Regular cardiac myocyte (primary cell): ENCODE results near the gene RPS13. TPM values are rescaled to one million over a fixed set of nuclear protein-coding genes. Genes with fewer than 3 reads are reported as not detected.

Source experiments
- total RNA-seq: library from RNA; depleted of rRNA; stranded (reverse); fragments of >200 nt; gene quantifications from 2 replicates; pipeline ENCODE4 v1.2.3, GENCODE V29; 2014

Gene RPS13
- total RNA-seq, result 1,066 and 1,095 TPM in 2 replicates

GRCh38 chr11:17077520-17078401 is at the start of gene RPS13:
Gene RPS13, minus strand, starts transcription at chr11:17077667. Its CDS starts 26 bp downstream, at chr11:17077641.

Other genes starting within 250 kb of the RPS13 start
- 0.28 and 0.58 TPM in 2 replicates for gene PLEKHA7, start 63.3 kb downstream of the RPS13 start, total RNA-seq
- 78.0 and 78.6 TPM in 2 replicates for gene PIK3C2A, start 130.3 kb upstream of the RPS13 start, total RNA-seq
- gene NUCB2, start 199.1 kb upstream of the RPS13 start, total RNA-seq, result 71.5 and 90.2 TPM in 2 replicates